ENCODE measurements around the gene THADA.

THADA gene

DNA sequence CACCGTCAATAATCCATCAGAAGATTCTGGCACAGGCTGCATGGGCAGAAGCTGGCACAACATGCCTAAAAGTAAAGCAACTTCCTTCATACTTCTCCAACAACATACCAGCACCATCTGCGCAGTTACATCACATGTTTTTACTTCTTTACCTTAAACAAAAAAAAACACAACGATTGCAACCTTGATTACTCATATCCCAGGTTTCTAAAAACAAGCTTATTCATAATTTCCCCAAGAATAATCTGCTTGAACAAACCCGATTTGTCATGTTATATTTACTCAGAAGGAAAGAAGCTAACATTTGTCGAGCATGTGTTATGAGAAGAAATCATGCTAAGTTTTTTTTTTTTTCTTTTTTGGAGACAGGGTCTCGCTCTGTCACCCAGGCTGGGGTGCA, 54.7 kb downstream of the THADA start:
- TF ChIP-seq, protein P1, sequence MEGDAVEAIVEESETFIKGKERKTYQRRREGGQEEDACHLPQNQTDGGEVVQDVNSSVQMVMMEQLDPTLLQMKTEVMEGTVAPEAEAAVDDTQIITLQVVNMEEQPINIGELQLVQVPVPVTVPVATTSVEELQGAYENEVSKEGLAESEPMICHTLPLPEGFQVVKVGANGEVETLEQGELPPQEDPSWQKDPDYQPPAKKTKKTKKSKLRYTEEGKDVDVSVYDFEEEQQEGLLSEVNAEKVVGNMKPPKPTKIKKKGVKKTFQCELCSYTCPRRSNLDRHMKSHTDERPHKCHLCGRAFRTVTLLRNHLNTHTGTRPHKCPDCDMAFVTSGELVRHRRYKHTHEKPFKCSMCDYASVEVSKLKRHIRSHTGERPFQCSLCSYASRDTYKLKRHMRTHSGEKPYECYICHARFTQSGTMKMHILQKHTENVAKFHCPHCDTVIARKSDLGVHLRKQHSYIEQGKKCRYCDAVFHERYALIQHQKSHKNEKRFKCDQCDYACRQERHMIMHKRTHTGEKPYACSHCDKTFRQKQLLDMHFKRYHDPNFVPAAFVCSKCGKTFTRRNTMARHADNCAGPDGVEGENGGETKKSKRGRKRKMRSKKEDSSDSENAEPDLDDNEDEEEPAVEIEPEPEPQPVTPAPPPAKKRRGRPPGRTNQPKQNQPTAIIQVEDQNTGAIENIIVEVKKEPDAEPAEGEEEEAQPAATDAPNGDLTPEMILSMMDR (IDR thresholded peaks at IDR 0.05) = no peak

DNA sequence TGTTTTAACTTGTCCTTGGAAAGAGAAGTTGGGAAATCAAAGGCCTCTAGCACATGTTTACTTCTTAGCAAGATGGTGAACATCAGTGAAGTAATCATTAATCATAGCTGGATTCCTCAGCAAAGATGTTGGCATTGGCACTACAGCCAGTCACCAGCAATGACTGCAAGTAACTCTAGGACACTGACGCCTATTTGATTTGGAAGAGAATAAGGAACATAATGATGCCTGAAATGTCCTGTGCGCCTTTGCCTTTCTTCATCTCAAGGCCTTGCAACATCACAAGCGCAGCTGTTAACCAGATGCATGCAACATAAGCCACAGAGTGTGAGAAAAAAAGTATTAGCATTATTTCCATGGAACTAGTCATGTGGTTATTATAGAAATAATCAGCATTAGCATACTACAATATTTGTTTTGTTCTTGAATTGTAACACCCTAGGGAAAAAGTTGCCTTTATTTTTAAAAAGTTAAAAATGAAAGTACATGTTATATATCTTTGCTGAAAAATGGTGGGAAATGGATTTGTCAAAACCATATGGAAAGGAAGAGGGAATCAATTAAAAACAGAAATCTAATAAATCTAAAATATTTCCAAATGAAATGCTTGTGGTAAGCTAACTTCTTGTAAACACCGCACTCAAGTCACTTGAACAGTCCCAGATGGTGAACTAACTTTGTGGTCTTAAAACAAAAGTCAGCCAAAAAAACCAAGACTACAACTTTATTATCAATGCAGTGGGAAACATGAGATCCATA, 55.6 kb downstream of the THADA start:
- TF ChIP-seq, protein P1 (IDR thresholded peaks at IDR 0.05) = no peak

DNA sequence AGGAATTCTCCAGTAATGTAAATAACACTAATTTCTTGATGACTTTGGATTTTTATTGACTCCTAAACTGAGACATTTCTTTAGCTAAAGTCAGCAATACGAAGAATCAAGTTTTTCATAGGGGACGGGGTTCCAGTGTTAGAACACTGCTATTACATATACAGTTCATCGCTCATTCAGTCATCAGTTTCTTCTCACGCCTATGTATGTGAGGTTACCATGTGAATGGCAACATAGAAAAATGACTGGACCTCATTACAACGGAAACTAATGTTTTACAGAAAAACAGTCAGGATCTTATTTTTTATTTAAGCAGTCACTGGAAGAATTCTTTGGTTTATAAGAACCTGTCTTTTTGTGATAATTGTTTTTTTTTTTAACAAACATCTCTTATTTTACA, 56.4 kb downstream of the THADA start:
- TF ChIP-seq, protein P1 (IDR thresholded peaks at IDR 0.05) = no peak

DNA sequence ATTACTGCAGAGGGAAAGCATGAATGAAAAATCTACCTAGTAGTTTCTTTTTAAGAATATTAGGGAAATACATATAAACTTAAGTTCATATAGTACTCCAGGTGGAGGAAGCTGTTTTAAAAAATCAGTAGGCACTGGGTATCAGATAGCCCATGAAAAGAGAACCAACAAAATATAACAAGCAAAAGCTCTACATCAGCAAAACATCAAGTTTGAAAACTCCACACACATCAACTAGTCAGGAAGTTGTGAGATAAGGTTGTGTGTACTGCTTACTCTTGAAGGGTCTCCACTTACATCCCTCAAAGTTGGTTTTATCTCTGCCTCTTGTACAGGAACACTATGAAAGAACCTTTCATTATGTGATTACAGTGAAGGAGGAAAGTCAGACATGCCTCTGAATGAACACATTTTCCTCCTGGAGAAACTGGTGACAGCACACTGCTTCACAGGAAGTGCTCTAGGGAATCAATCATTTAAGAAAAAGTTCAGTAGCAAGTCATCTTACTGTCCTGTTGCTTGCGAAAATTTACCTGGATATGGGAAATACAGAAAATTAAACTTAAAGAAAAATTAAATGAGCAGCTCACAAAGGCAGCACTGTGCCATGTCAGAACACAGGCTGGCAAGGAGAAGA, 57.7 kb downstream of the THADA start:
- TF ChIP-seq, protein P1 (IDR thresholded peaks at IDR 0.05) = no peak

DNA sequence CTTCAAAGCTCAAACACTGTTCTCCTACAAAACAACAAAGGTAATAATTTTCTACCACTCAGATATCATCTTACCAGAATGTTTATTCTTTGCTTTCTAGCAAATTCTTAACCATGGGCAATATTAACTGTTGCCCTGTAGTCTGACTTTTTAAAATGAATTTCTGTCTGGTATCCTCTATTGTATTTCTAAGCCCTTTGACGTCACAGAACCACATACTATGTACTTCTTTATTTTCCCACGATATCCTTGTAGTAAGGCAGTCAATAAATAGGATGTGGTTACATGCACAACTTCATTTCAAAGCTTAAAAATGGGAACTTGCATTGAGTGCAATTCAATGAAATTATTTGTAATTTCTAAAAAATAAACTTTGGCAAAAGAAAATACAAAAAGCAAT, 58.7 kb downstream of the THADA start:
- TF ChIP-seq, protein P1 (IDR thresholded peaks at IDR 0.05) = no peak

DNA sequence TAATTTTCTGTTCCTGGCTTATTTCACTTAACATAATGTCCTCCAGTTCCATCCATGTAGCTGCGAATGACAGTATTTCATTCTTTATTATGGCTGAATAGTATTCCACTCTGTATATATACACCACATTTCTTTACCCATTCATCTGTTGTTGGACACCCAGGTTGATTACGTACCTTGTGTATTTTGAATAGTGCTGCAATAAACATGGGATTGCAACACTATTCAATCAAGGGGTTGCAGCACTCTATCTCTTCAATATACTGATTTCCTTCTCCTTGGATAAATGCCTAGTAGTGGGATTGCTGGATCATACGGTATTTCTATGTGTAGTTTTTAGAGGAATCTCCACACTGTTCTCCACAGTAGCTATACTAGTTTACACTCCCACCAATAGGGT, 61.3 kb downstream of the THADA start:
- TF ChIP-seq, protein P1 (IDR thresholded peaks at IDR 0.05) = no peak

DNA sequence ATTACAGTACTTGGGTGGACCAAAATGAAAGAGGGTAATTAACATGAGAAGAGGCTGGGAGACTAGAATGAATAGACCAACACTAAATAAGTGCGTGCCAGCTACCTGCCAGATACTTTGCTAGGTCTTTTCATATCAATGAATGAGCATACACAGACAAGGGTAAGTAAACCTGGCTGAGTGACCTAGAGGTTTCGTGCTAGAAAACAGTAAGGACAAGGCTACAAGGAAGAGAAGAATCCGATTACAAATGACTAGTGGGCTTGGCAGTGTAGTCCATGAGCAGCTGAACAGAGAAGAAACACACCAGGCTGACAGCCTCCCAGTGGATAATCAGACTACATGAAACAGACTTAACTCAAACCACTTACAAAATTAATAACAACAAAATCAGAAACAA, 64.6 kb downstream of the THADA start:
- TF ChIP-seq, protein P1 (IDR thresholded peaks at IDR 0.05) = no peak

Measured in LNCAP (cell line).